Left hindlimb (tissue), 1 donor: ENCODE data around the gene DPAGT1.
"Not testable (repeated sequence)": the region's sequence is repeated elsewhere in the genome, so short reads cannot be mapped to it uniquely, and the experiment has no call there.

ENCODE experiments used
- DNase-seq: peaks from one replicate; pipeline ENCODE4 v3.0.0-alpha.2; 2018

The DPAGT1 gene

DNA sequence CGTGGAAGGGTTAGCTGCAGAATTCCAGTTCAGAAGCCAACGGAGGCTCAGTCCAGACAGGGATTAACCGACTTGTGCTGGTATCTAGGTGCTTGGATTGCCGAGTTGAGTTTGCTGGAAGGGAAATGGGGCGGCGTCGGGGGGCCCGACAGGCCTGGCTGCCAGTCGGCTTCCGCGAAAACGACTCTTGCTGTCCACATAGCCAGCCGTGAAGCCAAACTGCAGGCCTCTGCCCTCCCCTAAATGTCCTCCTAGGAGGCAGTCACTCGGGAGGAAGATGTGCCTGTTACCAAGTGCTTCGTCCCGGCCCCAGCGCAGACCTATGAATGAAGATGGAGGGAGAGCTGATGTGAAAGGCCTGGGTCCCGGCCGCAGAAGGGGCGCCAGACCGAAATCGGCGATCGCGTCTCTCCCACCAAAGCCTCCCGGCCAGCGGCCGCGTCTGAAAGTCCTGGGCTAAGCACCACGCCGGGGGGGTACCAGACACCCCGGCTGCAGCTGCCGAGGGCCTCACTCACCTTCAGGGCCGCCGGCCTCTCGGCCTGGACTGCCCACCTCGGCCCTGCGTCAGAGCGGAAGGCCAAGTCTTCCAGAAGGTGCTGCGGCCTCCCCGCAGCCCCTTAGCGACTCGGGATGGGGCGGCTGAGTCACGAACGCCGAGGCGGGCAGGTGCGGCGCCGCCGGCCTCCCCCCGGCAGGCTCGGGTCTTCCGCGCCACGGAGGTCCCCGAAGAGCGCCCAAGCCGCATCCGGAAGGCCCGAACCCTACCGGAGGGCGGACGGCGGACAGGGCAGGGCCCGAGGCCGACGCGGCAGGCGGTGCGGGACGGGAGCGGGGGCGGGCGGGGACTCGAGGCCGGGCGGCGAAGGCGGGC lies 7.5 kb downstream of the DPAGT1 start:
- peak; percentile 73 for DNase-seq

DNA sequence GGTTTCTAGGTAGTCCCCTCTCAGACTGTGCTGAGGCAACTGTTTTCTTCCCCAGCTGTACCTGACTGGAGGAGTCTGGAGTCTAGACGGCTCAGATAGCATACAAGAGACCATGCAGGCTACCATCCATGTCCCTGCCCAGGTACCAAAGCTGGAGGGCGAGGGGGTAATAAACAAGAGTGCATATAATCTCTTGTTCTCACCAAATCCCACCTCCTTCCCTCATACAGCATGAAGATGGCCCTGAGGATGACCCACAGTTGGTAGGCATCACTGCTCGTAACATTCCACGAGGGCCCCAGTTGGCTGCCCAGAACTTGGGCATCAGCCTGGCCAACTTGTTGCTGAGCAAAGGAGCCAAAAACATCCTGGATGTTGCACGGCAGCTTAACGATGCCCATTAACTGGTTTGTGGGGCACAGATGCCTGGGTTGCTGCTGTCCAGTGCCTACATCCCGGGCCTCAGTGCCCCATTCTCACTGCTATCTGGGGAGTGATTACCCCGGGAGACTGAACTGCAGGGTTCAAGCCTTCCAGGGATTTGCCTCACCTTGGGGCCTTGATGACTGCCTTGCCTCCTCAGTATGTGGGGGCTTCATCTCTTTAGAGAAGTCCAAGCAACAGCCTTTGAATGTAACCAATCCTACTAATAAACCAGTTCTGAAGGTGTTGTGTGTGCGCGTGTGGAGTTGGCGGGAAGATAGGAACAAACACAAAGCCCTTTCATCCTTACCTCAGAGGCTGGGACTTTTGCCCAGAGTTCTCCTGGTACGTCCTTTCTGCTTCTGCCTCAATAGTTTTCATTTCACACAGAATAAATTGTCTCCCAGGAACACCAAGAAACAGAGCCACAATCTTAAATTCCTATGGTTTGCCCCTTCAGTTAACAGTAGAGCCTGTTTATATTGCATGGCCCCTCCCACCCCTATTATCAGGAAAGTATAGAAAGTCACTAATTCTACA lies 8.5 kb downstream of the DPAGT1 start:
- no peak for DNase-seq

DNA sequence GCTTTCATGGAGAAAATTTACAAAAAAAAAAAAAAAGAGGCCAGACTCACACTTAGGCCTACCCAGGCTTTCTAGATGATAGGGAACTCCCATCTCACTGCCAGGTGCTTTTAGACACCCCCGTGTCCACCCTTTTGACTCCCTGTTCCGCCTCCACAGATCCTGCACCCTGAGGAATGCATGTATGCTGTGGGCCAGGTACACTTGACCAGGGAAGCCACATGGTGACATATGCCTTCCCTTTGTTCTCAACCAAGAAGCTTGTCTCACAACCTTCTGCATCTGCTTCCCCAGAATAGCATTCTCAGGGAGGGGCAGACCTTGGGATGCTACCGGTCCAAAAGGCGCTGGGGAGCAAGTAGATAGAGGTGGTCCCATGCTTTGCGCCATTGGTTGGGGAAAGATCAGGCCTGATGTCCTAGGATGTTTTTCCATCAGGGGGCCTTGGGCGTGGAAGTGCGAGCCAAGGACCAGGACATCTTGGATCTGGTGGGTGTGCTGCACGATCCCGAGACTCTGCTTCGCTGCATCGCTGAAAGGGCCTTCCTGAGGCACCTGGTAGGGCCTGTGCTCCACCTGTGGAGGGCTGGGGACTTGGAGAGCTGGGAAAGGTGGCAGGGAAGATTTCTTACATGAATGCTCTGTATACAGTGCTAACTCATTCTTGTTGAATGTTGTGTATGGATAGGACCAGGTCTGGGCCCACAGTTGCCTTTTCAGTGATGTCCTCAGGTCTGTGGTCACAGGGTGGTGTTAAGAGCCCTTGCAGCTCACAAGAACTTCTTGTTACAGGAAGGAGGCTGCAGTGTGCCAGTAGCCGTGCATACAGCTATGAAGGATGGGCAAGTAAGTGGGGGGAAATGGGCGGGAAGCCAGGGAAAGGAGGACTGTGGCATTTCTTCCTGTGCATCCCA lies 9.4 kb downstream of the DPAGT1 start:
- peak; percentile 20 for DNase-seq

- DNase-seq, result peak; percentile 38
Observed at GRCh38 chr11:119091178-119091577, 10.5 kb downstream of the DPAGT1 start.

GRCh38 chr11:119089319-119089718 lies 12.3 kb downstream of the DPAGT1 start:
- no peak for DNase-seq

DNA sequence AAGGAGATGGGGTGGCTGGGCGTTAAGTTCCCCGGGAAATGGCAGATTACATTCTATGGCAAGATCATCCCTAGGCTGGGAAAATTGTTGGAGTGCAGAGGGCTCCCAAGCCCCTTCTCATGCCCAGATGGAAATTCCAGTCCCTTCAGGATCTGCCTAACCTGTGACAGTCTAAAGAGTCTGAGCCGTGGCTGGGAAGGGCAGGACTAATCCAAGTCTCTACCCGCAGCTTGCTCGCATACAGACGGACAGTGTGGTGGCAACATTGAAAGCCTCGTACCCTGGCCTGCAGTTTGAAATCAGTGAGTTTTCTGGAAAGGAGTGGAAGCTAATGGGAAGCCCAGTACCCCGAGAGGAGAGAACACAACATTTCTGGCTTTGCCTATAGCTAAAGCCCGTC lies 13.2 kb downstream of the DPAGT1 start:
- DNase-seq, result no peak

DNA sequence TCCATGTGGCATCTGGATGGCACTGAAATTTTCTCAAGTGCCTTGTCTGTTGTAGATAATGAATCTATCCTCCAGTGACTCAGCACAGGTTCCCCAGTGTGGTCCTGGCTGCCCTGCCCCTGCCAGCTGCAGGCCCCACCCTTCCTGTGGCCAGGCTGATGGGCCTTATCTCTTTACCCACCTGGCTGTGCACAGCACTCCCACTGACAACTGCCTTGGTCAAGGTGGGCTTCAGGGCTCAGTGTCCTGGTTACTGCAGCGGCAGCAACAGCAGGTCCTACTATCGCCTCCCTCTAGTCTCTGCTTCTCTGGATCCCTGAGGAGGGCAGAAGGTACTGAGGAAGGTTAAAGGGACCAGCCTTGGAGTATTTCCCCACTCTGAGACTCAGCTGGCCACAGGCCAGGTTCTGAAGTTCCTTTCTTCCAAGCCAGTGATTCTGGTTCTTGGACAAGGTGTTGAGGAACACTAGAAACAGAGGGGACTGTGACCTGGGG lies 13.9 kb downstream of the DPAGT1 start:
- DNase-seq, result no peak

GRCh38 chr11:119087123-119087522 lies 14.5 kb downstream of the DPAGT1 start:
- DNase-seq, result no peak

- no peak for DNase-seq
Observed at GRCh38 chr11:119085437-119085847, 16.2 kb downstream of the DPAGT1 start.

GRCh38 chr11:119084663-119085436 lies 16.8 kb downstream of the DPAGT1 start, which contains the start of gene HMBS:
TSS of gene HMBS (plus strand) at chr11:119084881. CDS start at chr11:119085034, 153 bp downstream.
- DNase-seq, result peak; percentile 97

GRCh38 chr11:119081682-119082260 lies 19.9 kb downstream of the DPAGT1 start:
- no peak for DNase-seq

- no peak for DNase-seq
Observed at GRCh38 chr11:119078675-119079420, 22.8 kb downstream of the DPAGT1 start.

DNA sequence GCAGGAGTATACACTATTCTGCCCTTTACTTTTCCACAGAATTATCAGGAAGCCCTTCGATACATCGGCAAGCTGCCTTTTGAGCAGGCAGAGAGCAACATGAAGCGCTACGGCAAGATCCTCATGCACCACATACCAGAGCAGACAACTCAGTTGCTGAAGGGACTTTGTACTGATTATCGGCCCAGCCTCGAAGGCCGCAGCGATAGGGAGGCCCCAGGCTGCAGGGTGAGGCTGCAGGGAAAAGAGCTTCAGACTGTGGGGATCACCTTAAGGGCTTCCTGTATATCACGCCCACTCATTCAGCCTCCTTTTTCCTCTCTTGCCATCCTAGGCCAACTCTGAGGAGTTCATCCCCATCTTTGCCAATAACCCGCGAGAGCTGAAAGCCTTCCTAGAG lies 23.8 kb downstream of the DPAGT1 start:
- DNase-seq, result no peak

DNA sequence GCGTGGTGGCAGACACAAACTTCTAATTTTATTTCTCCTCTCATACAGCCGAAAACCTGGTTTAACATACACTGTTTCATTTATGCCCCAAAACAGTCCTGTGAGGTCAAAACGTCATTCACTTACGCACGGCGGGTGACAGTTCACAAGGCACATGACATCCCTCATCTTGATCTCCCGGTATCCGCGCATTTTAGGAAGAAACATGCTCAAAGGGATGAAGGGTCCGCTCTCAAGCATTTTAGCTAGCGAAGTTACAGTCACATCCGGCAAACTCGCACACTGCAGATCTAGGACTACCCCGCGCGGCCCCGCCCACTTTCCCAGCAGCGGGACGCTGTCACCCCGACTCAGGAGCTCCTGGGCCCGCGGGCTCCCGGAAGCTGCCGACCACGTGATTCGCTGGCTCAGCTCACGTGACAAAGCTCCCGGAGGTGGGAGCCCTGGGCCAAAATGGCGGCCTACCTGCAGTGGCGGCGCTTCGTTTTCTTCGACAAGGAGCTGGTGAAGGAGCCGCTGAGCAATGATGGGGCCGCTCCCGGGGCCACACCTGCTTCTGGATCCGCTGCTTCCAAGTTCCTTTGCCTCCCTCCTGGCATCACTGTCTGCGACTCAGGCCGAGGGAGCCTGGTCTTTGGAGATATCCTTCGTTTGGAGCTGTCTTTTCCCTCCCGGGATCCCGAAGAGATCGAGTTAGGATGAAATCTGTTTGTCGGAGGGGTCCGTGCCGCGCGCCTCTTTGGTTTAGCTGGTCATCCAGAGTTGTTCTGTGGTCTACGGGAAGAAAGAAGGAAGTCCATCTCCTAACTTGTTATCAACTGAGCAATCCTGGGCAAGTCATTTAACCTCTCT lies 34.1 kb downstream of the DPAGT1 start, which contains the start of gene VPS11:
VPS11 (plus strand) TSS at position 448 of the 852 bp plus-strand sequence; CDS start at position 454, 6 bp downstream.
- DNase-seq, result peak; percentile 97

- no peak for DNase-seq
Observed at GRCh38 chr11:119065369-119065768, 36.3 kb downstream of the DPAGT1 start.

DNA sequence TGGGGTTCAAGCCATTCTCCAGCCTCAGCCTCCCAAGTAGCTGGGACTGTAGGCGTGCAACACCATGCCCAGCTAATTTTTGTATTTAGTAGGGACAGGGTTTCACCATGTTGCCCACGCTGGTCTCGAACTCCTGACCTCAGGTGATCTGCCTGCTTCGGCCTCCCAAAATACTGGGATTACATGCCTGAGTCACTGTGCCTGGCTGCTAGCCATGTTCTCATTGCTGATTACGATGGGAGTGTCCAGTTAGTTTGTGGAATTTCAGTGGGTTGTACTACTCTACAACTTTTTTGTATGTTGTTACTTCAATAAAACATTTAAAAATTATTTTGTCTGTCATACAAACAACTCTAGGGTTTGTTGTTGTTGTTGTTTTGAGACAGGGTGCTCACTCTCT lies 38.9 kb downstream of the DPAGT1 start:
- no peak for DNase-seq

GRCh38 chr11:119061256-119061655 lies 40.4 kb downstream of the DPAGT1 start:
- no peak for DNase-seq

GRCh38 chr11:119059128-119059527 lies 42.5 kb downstream of the DPAGT1 start:
- DNase-seq, result not testable (repeated sequence)
